ENCODE data around the gene TTC29. TPM values are rescaled to one million over a fixed set of nuclear protein-coding genes. Genes with fewer than 3 reads are reported as not detected.
"Not testable (repeated sequence)": the region's sequence is repeated elsewhere in the genome, so short reads cannot be mapped to it uniquely, and the experiment has no call there.

Gene TTC29
- total RNA-seq, 1 experiment from 2014 or later = 0.29 TPM

- no peak for DNase-seq (ENCODE audit: low read depth)
These were observed 235.7 kb downstream of the TTC29 start for GRCh38 chr4:146709956-146710355.

- no peak for DNase-seq (ENCODE audit: low read depth)
These were observed 245.8 kb downstream of the TTC29 start for GRCh38 chr4:146699910-146700309.

GRCh38 chr4:146674829-146675570, 270.7 kb downstream of the TTC29 start:
- DNase-seq (ENCODE audit: low read depth) = no peak

GRCh38 chr4:146663968-146664311, 281.7 kb downstream of the TTC29 start:
- DNase-seq (ENCODE audit: low read depth) = not testable (repeated sequence)

- no peak for DNase-seq (ENCODE audit: low read depth)
These were observed 284.3 kb downstream of the TTC29 start for GRCh38 chr4:146661367-146661766.

All from HT1080 (cell line).